ENCODE results near the gene QPRT. TPM values are rescaled to one million over a fixed set of nuclear protein-coding genes. Genes with fewer than 3 reads are reported as not detected.
A peak's percentile ranks its signal among the peaks of the same experiment; 100 is the strongest.

The QPRT gene
- total and polyA plus RNA-seq, 2 of the 13 experiments (the other 11 are each of a cell fraction or from before 2014, with no cell fraction given), result 130 to 218 TPM

- TF ChIP-seq ZNF629 (CRISPR knock-in tag; conservative IDR thresholded peaks at IDR 0.05) (0 out of 2 replicates have a peak, but pooled peaks have one; percentile 34), ZNF883 (CRISPR knock-in tag; IDR thresholded peaks at IDR 0.05; ENCODE audit: not compliant biosample characterization) (peak; percentile 16), GTF2F1 (IDR thresholded peaks at IDR 0.05; ENCODE audit: low read length) (no peak), BRD4 (CRISPR knock-in tag; IDR thresholded peaks at IDR 0.05) (peak; percentile 76; the same call in 1 of the 2 replicates), MYC (CRISPR knock-in tag; IDR thresholded peaks at IDR 0.05; ENCODE audit: borderline replicate concordance) (peak; percentile 19; the same call in 1 of the 2 replicates), ZNF44 (CRISPR knock-in tag; IDR thresholded peaks at IDR 0.05) (0 out of 2 replicates have a peak, but pooled peaks have one; percentile 6), ZNF281 (CRISPR knock-in tag; IDR thresholded peaks at IDR 0.05; ENCODE audit: borderline replicate concordance) (peak; percentile 72), SP4 (CRISPR knock-in tag; IDR thresholded peaks at IDR 0.05) (peak; percentile 56; the same call in 1 of the 2 replicates), ZFX (CRISPR knock-in tag; IDR thresholded peaks at IDR 0.05; ENCODE audit: low read depth) (peak; percentile 87), ZNF101 (CRISPR knock-in tag; IDR thresholded peaks at IDR 0.05; ENCODE audit: borderline replicate concordance, low read depth) (no peak), MIXL1 (CRISPR knock-in tag; IDR thresholded peaks at IDR 0.05) (peak; percentile 31; the same call in 1 of the 2 replicates), MXI1 (IDR thresholded peaks at IDR 0.05; ENCODE audit: borderline replicate concordance, low read depth, low read length) (no peak), PCBP1 (IDR thresholded peaks at IDR 0.05; ENCODE audit: borderline replicate concordance, low read depth, low read length) (0 out of 2 replicates have a peak, but pooled peaks have one; percentile 20), POLR2AphosphoS5 (IDR thresholded peaks at IDR 0.05; ENCODE audit: low read depth, low read length) (peak; percentile 66; the same call in 1 of the 2 replicates), RBM39 (IDR thresholded peaks at IDR 0.05; ENCODE audit: low read depth, low read length, poor library complexity, severe bottlenecking) (peak; percentile 55)
- TF ChIP-seq, protein P1, sequence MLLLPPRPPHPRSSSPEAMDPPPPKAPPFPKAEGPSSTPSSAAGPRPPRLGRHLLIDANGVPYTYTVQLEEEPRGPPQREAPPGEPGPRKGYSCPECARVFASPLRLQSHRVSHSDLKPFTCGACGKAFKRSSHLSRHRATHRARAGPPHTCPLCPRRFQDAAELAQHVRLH (CRISPR knock-in tag; IDR thresholded peaks at IDR 0.05; ENCODE audit: borderline replicate concordance, low read depth), result 0 out of 2 replicates have a peak, but pooled peaks have one; percentile 14
- TF ChIP-seq, protein P2, sequence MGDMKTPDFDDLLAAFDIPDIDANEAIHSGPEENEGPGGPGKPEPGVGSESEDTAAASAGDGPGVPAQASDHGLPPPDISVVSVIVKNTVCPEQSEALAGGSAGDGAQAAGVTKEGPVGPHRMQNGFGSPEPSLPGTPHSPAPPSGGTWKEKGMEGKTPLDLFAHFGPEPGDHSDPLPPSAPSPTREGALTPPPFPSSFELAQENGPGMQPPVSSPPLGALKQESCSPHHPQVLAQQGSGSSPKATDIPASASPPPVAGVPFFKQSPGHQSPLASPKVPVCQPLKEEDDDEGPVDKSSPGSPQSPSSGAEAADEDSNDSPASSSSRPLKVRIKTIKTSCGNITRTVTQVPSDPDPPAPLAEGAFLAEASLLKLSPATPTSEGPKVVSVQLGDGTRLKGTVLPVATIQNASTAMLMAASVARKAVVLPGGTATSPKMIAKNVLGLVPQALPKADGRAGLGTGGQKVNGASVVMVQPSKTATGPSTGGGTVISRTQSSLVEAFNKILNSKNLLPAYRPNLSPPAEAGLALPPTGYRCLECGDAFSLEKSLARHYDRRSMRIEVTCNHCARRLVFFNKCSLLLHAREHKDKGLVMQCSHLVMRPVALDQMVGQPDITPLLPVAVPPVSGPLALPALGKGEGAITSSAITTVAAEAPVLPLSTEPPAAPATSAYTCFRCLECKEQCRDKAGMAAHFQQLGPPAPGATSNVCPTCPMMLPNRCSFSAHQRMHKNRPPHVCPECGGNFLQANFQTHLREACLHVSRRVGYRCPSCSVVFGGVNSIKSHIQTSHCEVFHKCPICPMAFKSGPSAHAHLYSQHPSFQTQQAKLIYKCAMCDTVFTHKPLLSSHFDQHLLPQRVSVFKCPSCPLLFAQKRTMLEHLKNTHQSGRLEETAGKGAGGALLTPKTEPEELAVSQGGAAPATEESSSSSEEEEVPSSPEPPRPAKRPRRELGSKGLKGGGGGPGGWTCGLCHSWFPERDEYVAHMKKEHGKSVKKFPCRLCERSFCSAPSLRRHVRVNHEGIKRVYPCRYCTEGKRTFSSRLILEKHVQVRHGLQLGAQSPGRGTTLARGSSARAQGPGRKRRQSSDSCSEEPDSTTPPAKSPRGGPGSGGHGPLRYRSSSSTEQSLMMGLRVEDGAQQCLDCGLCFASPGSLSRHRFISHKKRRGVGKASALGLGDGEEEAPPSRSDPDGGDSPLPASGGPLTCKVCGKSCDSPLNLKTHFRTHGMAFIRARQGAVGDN (CRISPR knock-in tag; IDR thresholded peaks at IDR 0.05), result peak; percentile 91
- TF ChIP-seq, protein P3, sequence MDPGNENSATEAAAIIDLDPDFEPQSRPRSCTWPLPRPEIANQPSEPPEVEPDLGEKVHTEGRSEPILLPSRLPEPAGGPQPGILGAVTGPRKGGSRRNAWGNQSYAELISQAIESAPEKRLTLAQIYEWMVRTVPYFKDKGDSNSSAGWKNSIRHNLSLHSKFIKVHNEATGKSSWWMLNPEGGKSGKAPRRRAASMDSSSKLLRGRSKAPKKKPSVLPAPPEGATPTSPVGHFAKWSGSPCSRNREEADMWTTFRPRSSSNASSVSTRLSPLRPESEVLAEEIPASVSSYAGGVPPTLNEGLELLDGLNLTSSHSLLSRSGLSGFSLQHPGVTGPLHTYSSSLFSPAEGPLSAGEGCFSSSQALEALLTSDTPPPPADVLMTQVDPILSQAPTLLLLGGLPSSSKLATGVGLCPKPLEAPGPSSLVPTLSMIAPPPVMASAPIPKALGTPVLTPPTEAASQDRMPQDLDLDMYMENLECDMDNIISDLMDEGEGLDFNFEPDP (CRISPR knock-in tag; conservative IDR thresholded peaks at IDR 0.05), result 0 out of 2 replicates have a peak, but pooled peaks have one; percentile 76
- TF ChIP-seq, protein P4, sequence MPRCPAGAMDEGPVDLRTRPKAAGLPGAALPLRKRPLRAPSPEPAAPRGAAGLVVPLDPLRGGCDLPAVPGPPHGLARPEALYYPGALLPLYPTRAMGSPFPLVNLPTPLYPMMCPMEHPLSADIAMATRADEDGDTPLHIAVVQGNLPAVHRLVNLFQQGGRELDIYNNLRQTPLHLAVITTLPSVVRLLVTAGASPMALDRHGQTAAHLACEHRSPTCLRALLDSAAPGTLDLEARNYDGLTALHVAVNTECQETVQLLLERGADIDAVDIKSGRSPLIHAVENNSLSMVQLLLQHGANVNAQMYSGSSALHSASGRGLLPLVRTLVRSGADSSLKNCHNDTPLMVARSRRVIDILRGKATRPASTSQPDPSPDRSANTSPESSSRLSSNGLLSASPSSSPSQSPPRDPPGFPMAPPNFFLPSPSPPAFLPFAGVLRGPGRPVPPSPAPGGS (CRISPR knock-in tag; IDR thresholded peaks at IDR 0.05), result peak; percentile 13; the same call in 1 of the 2 replicates
These were observed at the start of gene QPRT (continued) for GRCh38 chr16:29678691-29679267.
